Measurements from ENCODE around the gene CDC7. TPM values are rescaled to one million over a fixed set of nuclear protein-coding genes. Genes with fewer than 3 reads are reported as not detected.
"Not testable (repeated sequence)": the region's sequence is repeated elsewhere in the genome, so short reads cannot be mapped to it uniquely, and the experiment has no call there.

The CDC7 gene
- total RNA-seq, 2 donors from 2014 or later, result 0.66 to 0.78 TPM

DNA sequence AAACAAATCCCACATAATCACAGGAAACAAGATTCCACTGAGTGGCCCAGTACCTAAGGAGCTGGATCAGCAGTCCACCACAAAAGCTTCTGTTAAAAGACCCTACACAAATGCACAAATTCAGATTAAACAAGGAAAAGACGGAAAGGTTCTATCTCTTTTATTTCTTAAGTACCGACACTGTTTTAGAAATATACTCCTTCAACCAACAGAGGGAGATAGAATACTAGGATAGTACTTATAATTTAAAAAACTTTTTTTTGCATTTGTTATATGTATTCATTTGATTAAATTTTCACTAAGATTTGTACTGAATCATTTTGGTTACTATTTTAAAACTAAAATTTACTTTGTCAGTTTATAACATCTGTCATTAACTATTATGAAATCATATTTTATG lies 12.5 kb downstream of the CDC7 start:
- TF ChIP-seq, protein P1, sequence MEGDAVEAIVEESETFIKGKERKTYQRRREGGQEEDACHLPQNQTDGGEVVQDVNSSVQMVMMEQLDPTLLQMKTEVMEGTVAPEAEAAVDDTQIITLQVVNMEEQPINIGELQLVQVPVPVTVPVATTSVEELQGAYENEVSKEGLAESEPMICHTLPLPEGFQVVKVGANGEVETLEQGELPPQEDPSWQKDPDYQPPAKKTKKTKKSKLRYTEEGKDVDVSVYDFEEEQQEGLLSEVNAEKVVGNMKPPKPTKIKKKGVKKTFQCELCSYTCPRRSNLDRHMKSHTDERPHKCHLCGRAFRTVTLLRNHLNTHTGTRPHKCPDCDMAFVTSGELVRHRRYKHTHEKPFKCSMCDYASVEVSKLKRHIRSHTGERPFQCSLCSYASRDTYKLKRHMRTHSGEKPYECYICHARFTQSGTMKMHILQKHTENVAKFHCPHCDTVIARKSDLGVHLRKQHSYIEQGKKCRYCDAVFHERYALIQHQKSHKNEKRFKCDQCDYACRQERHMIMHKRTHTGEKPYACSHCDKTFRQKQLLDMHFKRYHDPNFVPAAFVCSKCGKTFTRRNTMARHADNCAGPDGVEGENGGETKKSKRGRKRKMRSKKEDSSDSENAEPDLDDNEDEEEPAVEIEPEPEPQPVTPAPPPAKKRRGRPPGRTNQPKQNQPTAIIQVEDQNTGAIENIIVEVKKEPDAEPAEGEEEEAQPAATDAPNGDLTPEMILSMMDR (IDR thresholded peaks at IDR 0.05), result peak in 6 of 7 experiments; percentile 6 to 27 (median 20)
- TF ChIP-seq POLR2A (IDR thresholded peaks at IDR 0.05), result no peak
- ATAC-seq, result no peak

DNA sequence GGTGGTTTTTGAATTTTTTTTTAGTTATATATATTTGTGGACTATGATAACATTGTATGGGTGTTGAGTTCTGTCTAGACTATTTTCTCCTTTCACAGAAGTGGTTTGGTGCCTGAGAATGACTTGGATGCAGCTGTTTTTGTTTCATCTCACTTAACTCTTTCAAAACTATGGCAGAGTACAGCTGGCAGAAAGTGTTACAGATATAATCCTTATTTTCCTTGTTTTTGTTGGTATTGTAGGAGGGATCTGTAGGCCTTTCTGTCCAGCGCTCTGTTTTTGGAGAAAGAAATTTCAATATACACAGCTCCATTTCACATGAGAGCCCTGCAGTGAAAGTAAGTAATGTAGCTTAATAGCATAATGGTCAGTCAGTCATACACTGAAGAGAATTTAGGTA lies 13.1 kb downstream of the CDC7 start:
- Histone ChIP-seq H3K36me3 (replicated peaks in 1 of 2; ENCODE audit: insufficient read depth in 1 of 2, low read depth in 2 of 2) (no peaks in the 10 kb centered on the region), H3K4me1 (no peaks in the 10 kb centered on the region), H3K4me3 (no peak overlapping the region), H3K27ac (no peak overlapping the region), H3K9me3 (no peaks in the 10 kb centered on the region), H3K27me3 (no peaks in the 10 kb centered on the region)
- DNase-seq, result no peak
- intact Hi-C loops (cut with DNase I), result no loop called here
- TF ChIP-seq POLR2A (IDR thresholded peaks at IDR 0.05), result no peak
- TF ChIP-seq, protein P1 (IDR thresholded peaks at IDR 0.05), result no peak
- 81 to 96% methylated on average over 1 of the region's 1 CpG for WGBS, 2 donors
- no peak for ATAC-seq

More for the DNA sequence above, 12.5 kb downstream of the CDC7 start:
- H3K27me3 ChIP-seq, result no peaks in the 10 kb centered on the region
- WGBS, 2 donors, result 70 to 71% methylated on average over 2 of the region's 2 CpGs
- H3K36me3 ChIP-seq (replicated peaks in 1 of 2; ENCODE audit: insufficient read depth in 1 of 2, low read depth in 2 of 2), result no peaks in the 10 kb centered on the region
- intact Hi-C loops (cut with DNase I), result no loop called here
- H3K4me3 ChIP-seq, result no peak overlapping the region
- no peaks in the 10 kb centered on the region for H3K4me1 ChIP-seq
- no peak for DNase-seq
- H3K9me3 ChIP-seq, result no peaks in the 10 kb centered on the region
- H3K27ac ChIP-seq, result no peak overlapping the region

DNA sequence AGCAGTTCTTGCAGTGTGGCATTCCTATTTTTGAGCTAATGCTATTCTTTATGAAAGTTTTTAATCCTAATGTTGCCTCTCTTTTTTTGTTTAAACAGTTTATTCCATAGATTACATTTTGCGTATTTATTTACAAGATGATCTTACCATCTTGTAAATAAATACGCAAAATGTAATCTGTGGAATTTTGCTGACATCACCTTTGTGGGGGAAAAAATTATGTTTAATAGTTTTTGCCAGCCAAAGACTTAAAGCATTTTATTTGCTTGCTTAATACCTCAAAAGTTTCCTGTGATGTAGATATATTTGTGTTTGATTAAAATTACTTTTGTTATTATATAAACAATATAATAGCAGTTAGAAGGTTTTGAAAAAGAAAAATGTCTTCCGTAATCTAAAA lies 15.3 kb downstream of the CDC7 start:
- DNase-seq, result no peak
- H3K36me3 ChIP-seq (replicated peaks in 1 of 2; ENCODE audit: insufficient read depth in 1 of 2, low read depth in 2 of 2), result no peaks in the 10 kb centered on the region
- H3K27ac ChIP-seq, result no peak overlapping the region
- no peaks in the 10 kb centered on the region for H3K9me3 ChIP-seq
- H3K4me1 ChIP-seq, result no peaks in the 10 kb centered on the region
- ATAC-seq, result no peak
- no peak overlapping the region for H3K4me3 ChIP-seq
- no peaks in the 10 kb centered on the region for H3K27me3 ChIP-seq
- 91 to 94% methylated on average over 3 of the region's 3 CpGs for WGBS, 2 donors
- intact Hi-C loops (cut with DNase I), result loop anchor here (5.0 kb wide), 1 partner anchor 411 kb away; no protein-coding TSS in a partner anchor
- TF ChIP-seq POLR2A (IDR thresholded peaks at IDR 0.05), result no peak
- TF ChIP-seq, protein P1 (IDR thresholded peaks at IDR 0.05), result no peak

DNA sequence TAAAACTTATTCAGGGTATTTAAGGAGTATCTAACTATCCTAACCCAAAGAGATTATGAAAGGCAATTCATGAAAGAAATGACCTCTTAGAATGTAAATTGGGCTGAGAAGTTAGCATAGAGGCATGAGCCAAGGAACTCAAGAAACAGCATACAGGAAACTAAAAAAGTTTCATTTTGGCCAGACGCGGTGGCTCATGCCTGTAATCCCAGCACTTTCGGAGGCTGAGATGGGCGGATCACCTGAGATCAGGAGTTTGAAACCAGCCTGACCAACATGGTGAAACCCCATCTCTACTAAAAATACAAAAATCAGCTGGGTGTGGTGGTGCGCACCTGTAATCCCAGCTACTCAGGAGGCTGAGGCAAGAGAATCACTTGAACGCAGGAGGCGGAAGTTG lies 16.0 kb downstream of the CDC7 start:
- H3K36me3 ChIP-seq (replicated peaks in 1 of 2; ENCODE audit: insufficient read depth in 1 of 2, low read depth in 2 of 2); ATAC-seq; H3K4me3 ChIP-seq; H3K4me1 ChIP-seq; H3K9me3 ChIP-seq; H3K27ac ChIP-seq; DNase-seq; H3K27me3 ChIP-seq: not testable (repeated sequence)
- intact Hi-C loops (cut with DNase I), result loop anchor here (5.0 kb wide), 1 partner anchor 411 kb away; no protein-coding TSS in a partner anchor
- 86 to 97% methylated on average over 7 of the region's 7 CpGs for WGBS, 2 donors

DNA sequence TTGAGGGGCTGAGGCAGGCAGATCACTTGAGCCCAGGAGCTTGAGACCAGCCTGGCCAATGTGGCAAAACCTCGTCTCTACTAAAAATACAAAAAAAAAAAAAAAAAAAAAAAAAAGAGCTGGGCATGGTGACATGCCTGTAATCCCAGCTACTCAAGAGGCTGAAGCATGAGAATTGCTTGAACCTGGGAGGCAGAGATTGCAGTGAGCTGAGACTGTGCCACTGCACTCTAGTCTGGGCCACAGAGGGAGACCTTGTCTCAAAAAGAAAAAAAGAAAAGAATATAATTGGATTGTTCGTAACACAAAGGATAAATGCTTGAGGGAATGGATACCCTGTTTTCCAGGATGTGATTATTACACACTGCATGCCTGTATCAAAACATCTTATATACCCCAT lies 18.5 kb downstream of the CDC7 start:
- not testable (repeated sequence) for DNase-seq
- WGBS, 2 donors, result 73 to 91% methylated on average over 2 of the region's 2 CpGs

DNA sequence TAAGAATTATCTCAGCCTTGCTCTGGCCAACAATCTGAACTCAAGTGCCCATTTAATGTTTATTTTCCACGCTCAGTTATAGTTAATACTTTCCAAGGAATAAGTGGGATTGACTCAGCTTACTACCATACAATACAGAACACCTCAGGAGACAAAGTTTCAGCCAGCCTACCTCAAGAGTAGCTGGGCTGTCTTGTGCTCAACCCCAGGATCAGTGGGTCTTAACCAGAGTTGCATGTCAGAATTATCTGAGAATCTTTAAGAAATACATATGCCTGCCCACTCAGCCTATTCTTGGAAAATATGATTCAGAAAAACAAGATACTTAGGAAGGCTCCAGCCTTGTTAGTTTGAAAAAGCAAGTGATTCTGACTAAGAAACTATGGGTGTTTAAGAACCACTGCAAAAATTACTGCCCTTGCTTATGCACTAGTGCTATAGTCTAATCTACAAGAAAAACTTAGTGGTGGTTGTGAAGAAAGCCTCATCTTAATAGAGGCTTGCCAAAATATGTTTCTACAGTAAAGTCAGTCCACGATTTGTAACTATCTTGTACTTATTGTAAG lies 20.4 kb downstream of the CDC7 start:
- no peaks in the 10 kb centered on the region for H3K27me3 ChIP-seq
- no peak overlapping the region for H3K27ac ChIP-seq
- TF ChIP-seq POLR2A (IDR thresholded peaks at IDR 0.05), result no peak
- TF ChIP-seq, protein P1 (IDR thresholded peaks at IDR 0.05), result no peak
- no peak for ATAC-seq
- intact Hi-C loops (cut with DNase I), result no loop called here
- no peak overlapping the region for H3K4me3 ChIP-seq
- no peaks in the 10 kb centered on the region for H3K36me3 ChIP-seq (replicated peaks in 1 of 2; ENCODE audit: insufficient read depth in 1 of 2, low read depth in 2 of 2)
- DNase-seq, result no peak
- WGBS, 2 donors, result 50 to 68% methylated on average over 2 of the region's 2 CpGs
- H3K4me1 ChIP-seq, result peaks cover 7% of the 10 kb centered on the region
- H3K9me3 ChIP-seq, result no peaks in the 10 kb centered on the region

More for the DNA sequence above, 18.5 kb downstream of the CDC7 start:
- ATAC-seq; H3K27ac ChIP-seq; H3K4me3 ChIP-seq; H3K9me3 ChIP-seq; H3K4me1 ChIP-seq; H3K36me3 ChIP-seq (replicated peaks in 1 of 2; ENCODE audit: insufficient read depth in 1 of 2, low read depth in 2 of 2); H3K27me3 ChIP-seq: not testable (repeated sequence)
- intact Hi-C loops (cut with DNase I), result loop anchor here (5.0 kb wide), 1 partner anchor 408 kb away; no protein-coding TSS in a partner anchor
